Astrocyte (in vitro differentiated cells and primary cell): ENCODE results near the gene STUM.

ENCODE experiments used
- EZH2 ChIP-seq: IDR thresholded peaks from 2 replicates; pipeline ENCODE4 v1.6.1; 2012; ENCODE audit warnings: mild to moderate bottlenecking, low read length, inconsistent platforms; ENCODE audit not compliant: insufficient read depth
- TF ChIP-seq, protein P1 (sequence below): IDR thresholded peaks from 2 replicates; pipeline ENCODE4 v1.5.1; 2011; ENCODE audit warnings: low read depth, mild to moderate bottlenecking, inconsistent platforms, low read length, moderate library complexity; ENCODE audit not compliant: insufficient read depth

DNA sequence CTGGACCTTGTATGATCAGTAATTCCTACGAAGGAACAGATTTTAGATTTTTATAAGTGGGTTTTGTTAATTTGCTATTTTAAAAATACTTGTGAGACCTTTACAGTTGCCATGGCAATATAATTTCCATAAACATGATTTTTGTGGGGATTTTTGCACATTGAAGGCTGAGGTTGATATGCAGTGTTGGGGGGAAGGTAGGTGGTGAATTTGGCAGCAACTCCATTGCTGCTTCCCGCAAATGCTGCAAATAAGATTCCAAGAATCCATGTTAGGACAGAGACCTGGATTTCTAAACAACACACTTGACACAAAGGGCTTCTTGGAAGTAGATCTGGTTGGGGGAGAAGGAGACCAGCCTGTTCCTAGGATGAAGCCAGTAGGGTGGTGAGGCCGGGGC lies 18.2 kb downstream of the STUM start:
- TF ChIP-seq, protein P1, sequence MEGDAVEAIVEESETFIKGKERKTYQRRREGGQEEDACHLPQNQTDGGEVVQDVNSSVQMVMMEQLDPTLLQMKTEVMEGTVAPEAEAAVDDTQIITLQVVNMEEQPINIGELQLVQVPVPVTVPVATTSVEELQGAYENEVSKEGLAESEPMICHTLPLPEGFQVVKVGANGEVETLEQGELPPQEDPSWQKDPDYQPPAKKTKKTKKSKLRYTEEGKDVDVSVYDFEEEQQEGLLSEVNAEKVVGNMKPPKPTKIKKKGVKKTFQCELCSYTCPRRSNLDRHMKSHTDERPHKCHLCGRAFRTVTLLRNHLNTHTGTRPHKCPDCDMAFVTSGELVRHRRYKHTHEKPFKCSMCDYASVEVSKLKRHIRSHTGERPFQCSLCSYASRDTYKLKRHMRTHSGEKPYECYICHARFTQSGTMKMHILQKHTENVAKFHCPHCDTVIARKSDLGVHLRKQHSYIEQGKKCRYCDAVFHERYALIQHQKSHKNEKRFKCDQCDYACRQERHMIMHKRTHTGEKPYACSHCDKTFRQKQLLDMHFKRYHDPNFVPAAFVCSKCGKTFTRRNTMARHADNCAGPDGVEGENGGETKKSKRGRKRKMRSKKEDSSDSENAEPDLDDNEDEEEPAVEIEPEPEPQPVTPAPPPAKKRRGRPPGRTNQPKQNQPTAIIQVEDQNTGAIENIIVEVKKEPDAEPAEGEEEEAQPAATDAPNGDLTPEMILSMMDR: no peak
- TF ChIP-seq EZH2: no peak
